Neural cell (in vitro differentiated cells): ENCODE results near the gene PRPF4.

Experiments
- CTCF ChIP-seq: fragments of 450-650 bp; IDR thresholded peaks from 2 replicates; pipeline ENCODE4 v1.5.1; 2014; ENCODE audit warnings: antibody characterized with exemption, mild to moderate bottlenecking, moderate library complexity; ENCODE audit not compliant: poor library complexity, severe bottlenecking
- EP300 ChIP-seq: fragments of 450-650 bp; conservative IDR thresholded peaks from 2 replicates; pipeline ENCODE4 v1.6.1; 2014; ENCODE audit warnings: antibody characterized with exemption, mild to moderate bottlenecking, moderate library complexity; ENCODE audit not compliant: poor library complexity, severe bottlenecking
- EZH2 ChIP-seq: fragments of 200-600, 300-800 bp; shearing (Covaris generic), sonication (generic); IDR thresholded peaks from 2 replicates; pipeline ENCODE4 v1.6.1; 2014; ENCODE audit warnings: antibody characterized with exemption, low read length, borderline replicate concordance, mild to moderate bottlenecking; ENCODE audit not compliant: insufficient read depth, poor library complexity, severe bottlenecking
- MXI1 ChIP-seq: fragments of 450-650 bp; conservative IDR thresholded peaks from 2 replicates; pipeline ENCODE4 v1.6.1; 2014; ENCODE audit warnings: antibody characterized with exemption, mild to moderate bottlenecking; ENCODE audit not compliant: poor library complexity, severe bottlenecking
- POLR2AphosphoS5 ChIP-seq: IDR thresholded peaks from 2 replicates; pipeline ENCODE4 v1.6.1; 2012
- RAD21 ChIP-seq: fragments of 450-650 bp; conservative IDR thresholded peaks from 2 replicates; pipeline ENCODE4 v1.6.1; 2014; ENCODE audit warnings: antibody characterized with exemption, mild to moderate bottlenecking, moderate library complexity
- REST ChIP-seq: IDR thresholded peaks from 2 replicates; pipeline ENCODE4 v1.6.1; 2012; ENCODE audit warnings: borderline replicate concordance
- SMC3 ChIP-seq: fragments of 450-650 bp; conservative IDR thresholded peaks from 2 replicates; pipeline ENCODE4 v1.6.1; 2014; ENCODE audit warnings: antibody characterized with exemption, mild to moderate bottlenecking, moderate library complexity; ENCODE audit not compliant: poor library complexity
- TAF1 ChIP-seq: IDR thresholded peaks from 2 replicates; pipeline ENCODE4 v1.6.1; 2012; ENCODE audit warnings: low read depth

- no peak for TF ChIP-seq CTCF
- no peak for TF ChIP-seq REST
- TF ChIP-seq EZH2: no peak
- TF ChIP-seq SMC3: no peak
- TF ChIP-seq EP300: no peak
- no peak for TF ChIP-seq TAF1
- TF ChIP-seq POLR2AphosphoS5: no peak
- no peak for TF ChIP-seq MXI1
- no peak for TF ChIP-seq RAD21
Measured at GRCh38 chr9:113231701-113232100, 43.8 kb upstream of the PRPF4 start.
